ENCODE results near the gene PPIE. TPM values are rescaled to one million over a fixed set of nuclear protein-coding genes. Genes with fewer than 3 reads are reported as not detected.
A peak's percentile ranks its signal among the peaks of the same experiment; 100 is the strongest.

PPIE gene
- total and polyA plus RNA-seq, 4 experiments from 2014 or later: 67.7 to 162 (median 73.3) TPM

DNA sequence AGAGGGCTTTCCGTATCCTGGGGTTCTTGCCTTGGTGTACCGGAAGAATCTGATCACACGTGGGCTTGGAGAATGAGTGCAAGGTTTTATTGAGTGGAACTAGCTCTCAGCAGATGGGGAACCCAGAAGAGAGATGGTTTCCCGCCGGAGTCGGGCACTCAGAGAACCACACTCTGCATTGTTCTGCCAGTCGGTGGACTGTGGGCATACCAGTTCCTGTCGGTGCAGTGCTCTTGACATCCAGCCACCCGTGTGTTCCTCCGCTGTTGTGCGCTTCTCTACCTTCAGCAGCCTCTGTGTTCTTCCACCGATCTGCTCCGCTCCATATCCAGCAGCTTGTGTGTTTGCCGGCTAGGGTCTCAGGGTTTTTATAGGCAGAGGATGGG, 10.8 kb upstream of the PPIE start:
- peaks cover 36 to 50% of the 10 kb centered on the region in 2 donors for H3K27me3 Mint-ChIP-seq
- H3K4me1 Mint-ChIP-seq: peaks cover 0 to 2% (median 0%) of the 10 kb centered on the region in 4 donors
- Histone ChIP-seq H3K4me1 (ENCODE audit: insufficient read depth, low read length) (no peaks in the 10 kb centered on the region), H3K36me3 (ENCODE audit: insufficient read depth, low read length) (no peaks in the 10 kb centered on the region), H3K27ac (ENCODE audit: low read depth, low read length) (no peak overlapping the region), H3K9me3 (ENCODE audit: control insufficient read depth in 1 of 2, low read length in 2 of 2) (no peaks in the 10 kb centered on the region), H3K27me3 (ENCODE audit: insufficient read depth, low read length) (peaks cover 22% of the 10 kb centered on the region), H3K4me3 (ENCODE audit: low read length in 2 of 2) (no peak overlapping the region)
- no peaks in the 10 kb centered on the region for H3K9me3 Mint-ChIP-seq
- ChIA-PET POLR2A (ENCODE audit: partially characterized antibody) (interaction anchor here (0.9 kb wide), 1 partner anchor 11 kb away, joined by 3 read pairs; the partner anchor contains the start of gene PPIE), CTCF (ENCODE audit: partially characterized antibody) (interaction anchor here (0.7 kb wide), 1 partner anchor 121 kb away, joined by 3 read pairs; no protein-coding TSS in a partner anchor)
- intact Hi-C loops (cut with micrococcal nuclease): loop anchor here (10.0 kb wide), 1 partner anchor 623 kb away; no protein-coding TSS in a partner anchor
- no peak for DNase-seq
- peak overlapping the region in 1 of 7 donors; percentile 2 for H3K27ac Mint-ChIP-seq
- H3K4me3 Mint-ChIP-seq: peak overlapping the region in 2 of 8 donors; percentile 30 to 64
- no peaks in the 10 kb centered on the region for H3K36me3 Mint-ChIP-seq

DNA sequence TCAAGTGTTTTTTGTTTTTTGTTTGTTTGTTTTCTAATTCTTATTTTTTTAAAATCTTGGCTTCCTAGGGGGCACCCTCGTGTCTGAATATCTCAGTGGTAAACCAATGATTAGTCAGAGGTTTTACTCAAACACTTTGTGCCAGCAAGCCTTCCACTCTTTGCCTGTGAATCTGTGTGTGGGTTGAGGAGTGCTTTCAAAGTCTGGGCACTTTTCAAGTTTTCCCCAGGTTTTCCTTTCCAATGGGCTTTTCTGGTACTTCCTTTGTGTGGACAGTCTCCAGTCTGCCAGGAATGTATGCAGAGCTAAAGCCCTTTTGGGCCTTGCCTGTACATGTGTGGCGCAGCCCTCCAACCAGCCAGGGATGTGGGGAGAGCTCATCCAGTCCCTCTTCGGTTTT, 9.7 kb upstream of the PPIE start:
- H3K36me3 ChIP-seq (ENCODE audit: insufficient read depth, low read length): no peaks in the 10 kb centered on the region
- no peak overlapping the region for H3K27ac ChIP-seq (ENCODE audit: low read depth, low read length)
- no peak overlapping the region for H3K27ac Mint-ChIP-seq
- H3K4me1 ChIP-seq (ENCODE audit: insufficient read depth, low read length): no peaks in the 10 kb centered on the region
- intact Hi-C loops (cut with micrococcal nuclease): loop anchor here (10.0 kb wide), 1 partner anchor 624 kb away; no protein-coding TSS in a partner anchor
- DNase-seq: no peak
- ChIA-PET POLR2A (ENCODE audit: partially characterized antibody) (interaction anchor here (1.6 kb wide), 1 partner anchor 9 kb away, joined by 6 read pairs; the partner anchor contains the start of gene PPIE), CTCF (ENCODE audit: partially characterized antibody) (no interaction called here)
- H3K4me1 Mint-ChIP-seq: peaks cover 0 to 2% (median 0%) of the 10 kb centered on the region in 4 donors
- peak overlapping the region in 1 of 8 donors; percentile 26 for H3K4me3 Mint-ChIP-seq
- peaks cover 41 to 60% of the 10 kb centered on the region in 2 donors for H3K27me3 Mint-ChIP-seq
- H3K36me3 Mint-ChIP-seq: no peaks in the 10 kb centered on the region
- peaks cover 22% of the 10 kb centered on the region for H3K27me3 ChIP-seq (ENCODE audit: insufficient read depth, low read length)
- no peaks in the 10 kb centered on the region for H3K9me3 Mint-ChIP-seq
- H3K4me3 ChIP-seq (ENCODE audit: low read length in 2 of 2): no peak overlapping the region
- H3K9me3 ChIP-seq (ENCODE audit: control insufficient read depth in 1 of 2, low read length in 2 of 2): no peaks in the 10 kb centered on the region

DNA sequence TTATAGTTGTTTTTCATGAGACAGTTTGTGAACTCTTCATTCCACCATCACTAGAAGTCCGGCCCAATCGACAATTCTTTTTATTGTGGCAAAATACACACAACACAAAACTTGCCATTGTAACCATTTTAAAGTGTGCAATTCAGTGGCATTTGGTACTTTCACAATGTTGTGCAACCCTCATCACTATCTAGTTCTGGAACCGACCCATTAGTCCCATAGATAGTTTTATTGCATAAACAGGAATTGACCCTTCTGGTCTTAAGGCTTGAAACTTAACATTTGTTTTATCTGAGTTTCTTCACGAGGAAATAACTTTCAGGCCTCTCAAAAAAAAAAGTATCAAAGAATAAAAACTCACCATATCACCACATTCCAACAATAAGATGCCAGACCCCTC, 8.8 kb upstream of the PPIE start:
- no peak for DNase-seq
- Mint-ChIP-seq H3K27ac (no peak overlapping the region), H3K27me3 (peaks cover 37 to 58% of the 10 kb centered on the region in 2 donors), H3K9me3 (no peaks in the 10 kb centered on the region), H3K4me1 (peaks cover 0 to 2% (median 0%) of the 10 kb centered on the region in 4 donors), H3K36me3 (no peaks in the 10 kb centered on the region), H3K4me3 (no peak overlapping the region)
- H3K4me3 ChIP-seq (ENCODE audit: low read length in 2 of 2): no peak overlapping the region
- no peaks in the 10 kb centered on the region for H3K9me3 ChIP-seq (ENCODE audit: control insufficient read depth in 1 of 2, low read length in 2 of 2)
- intact Hi-C loops (cut with micrococcal nuclease): loop anchor here (10.0 kb wide), 1 partner anchor 625 kb away; no protein-coding TSS in a partner anchor
- CTCF ChIA-PET (ENCODE audit: partially characterized antibody): interaction anchor here (0.6 kb wide), 1 partner anchor 123 kb away, joined by 3 read pairs; no protein-coding TSS in a partner anchor
- H3K27me3 ChIP-seq (ENCODE audit: insufficient read depth, low read length): peaks cover 22% of the 10 kb centered on the region
- POLR2A ChIA-PET (ENCODE audit: partially characterized antibody): interaction anchor here (1.6 kb wide), 1 partner anchor 9 kb away, joined by 6 read pairs; the partner anchor contains the start of gene PPIE
- no peak overlapping the region for H3K27ac ChIP-seq (ENCODE audit: low read depth, low read length)
- no peaks in the 10 kb centered on the region for H3K36me3 ChIP-seq (ENCODE audit: insufficient read depth, low read length)
- no peaks in the 10 kb centered on the region for H3K4me1 ChIP-seq (ENCODE audit: insufficient read depth, low read length)

DNA sequence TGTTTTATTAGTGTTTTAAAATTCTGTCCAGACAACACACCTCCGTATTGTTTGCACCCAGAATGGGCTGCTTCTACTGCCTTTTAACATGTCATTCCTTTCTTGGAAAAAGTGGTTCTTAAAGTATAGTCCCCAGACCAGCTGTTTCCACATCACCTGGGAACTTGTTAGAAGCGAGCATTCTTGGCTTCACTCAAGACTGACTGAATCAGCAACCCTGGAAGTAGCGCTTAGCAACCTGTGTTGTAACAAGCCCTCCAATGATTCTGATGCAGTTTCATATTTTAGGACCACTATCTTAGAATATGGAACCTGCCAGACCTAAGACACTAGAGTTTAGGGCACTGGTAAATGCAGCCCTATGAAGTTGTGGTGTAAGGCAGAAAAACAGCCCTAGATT, 6.0 kb upstream of the PPIE start:
- Histone ChIP-seq H3K27ac (ENCODE audit: low read depth, low read length) (no peak overlapping the region), H3K36me3 (ENCODE audit: insufficient read depth, low read length) (no peaks in the 10 kb centered on the region), H3K27me3 (ENCODE audit: insufficient read depth, low read length) (peaks cover 15% of the 10 kb centered on the region), H3K4me1 (ENCODE audit: insufficient read depth, low read length) (no peaks in the 10 kb centered on the region), H3K4me3 (ENCODE audit: low read length in 2 of 2) (no peak overlapping the region), H3K9me3 (ENCODE audit: control insufficient read depth in 1 of 2, low read length in 2 of 2) (no peaks in the 10 kb centered on the region)
- Mint-ChIP-seq H3K36me3 (no peaks in the 10 kb centered on the region), H3K9me3 (no peaks in the 10 kb centered on the region), H3K27me3 (peaks cover 27 to 61% of the 10 kb centered on the region in 2 donors), H3K27ac (no peak overlapping the region), H3K4me3 (no peak overlapping the region), H3K4me1 (peaks cover 0 to 5% (median 2%) of the 10 kb centered on the region in 4 donors)
- DNase-seq: no peak
- intact Hi-C loops (cut with micrococcal nuclease): no loop called here
- ChIA-PET CTCF (ENCODE audit: partially characterized antibody) (no interaction called here), POLR2A (ENCODE audit: partially characterized antibody) (no interaction called here)

DNA sequence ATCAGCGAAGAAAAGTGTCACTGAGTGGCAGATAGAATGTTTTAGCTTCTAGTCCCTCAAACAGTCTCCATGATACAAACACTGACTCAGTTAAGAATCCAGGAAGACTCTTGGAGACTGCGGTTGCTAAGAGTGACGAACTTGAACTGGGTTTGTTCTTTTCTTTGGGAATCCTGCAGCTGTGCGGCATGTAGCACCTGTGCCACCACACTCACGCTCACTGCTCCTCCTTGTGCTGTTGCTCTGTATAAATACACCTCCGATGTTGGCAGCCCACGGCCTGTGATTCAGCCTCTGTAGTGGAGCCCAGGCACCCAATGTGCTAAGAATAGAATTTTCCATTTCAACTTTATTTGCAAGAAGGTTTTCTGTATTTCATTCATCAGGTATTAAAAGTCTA, 5.5 kb upstream of the PPIE start:
- Histone ChIP-seq H3K9me3 (ENCODE audit: control insufficient read depth in 1 of 2, low read length in 2 of 2) (no peaks in the 10 kb centered on the region), H3K4me3 (ENCODE audit: low read length in 2 of 2) (no peak overlapping the region), H3K27ac (ENCODE audit: low read depth, low read length) (no peak overlapping the region), H3K4me1 (ENCODE audit: insufficient read depth, low read length) (peaks cover 3% of the 10 kb centered on the region), H3K36me3 (ENCODE audit: insufficient read depth, low read length) (no peaks in the 10 kb centered on the region), H3K27me3 (ENCODE audit: insufficient read depth, low read length) (peaks cover 10% of the 10 kb centered on the region)
- Mint-ChIP-seq H3K27ac (no peak overlapping the region), H3K4me1 (peaks cover 0 to 8% (median 3%) of the 10 kb centered on the region in 4 donors), H3K4me3 (no peak overlapping the region), H3K9me3 (no peaks in the 10 kb centered on the region), H3K27me3 (peaks cover 23 to 57% of the 10 kb centered on the region in 2 donors), H3K36me3 (no peaks in the 10 kb centered on the region)
- DNase-seq: no peak
- CTCF ChIA-PET (ENCODE audit: partially characterized antibody): no interaction called here
- intact Hi-C loops (cut with micrococcal nuclease): no loop called here
- POLR2A ChIA-PET (ENCODE audit: partially characterized antibody): no interaction called here

DNA sequence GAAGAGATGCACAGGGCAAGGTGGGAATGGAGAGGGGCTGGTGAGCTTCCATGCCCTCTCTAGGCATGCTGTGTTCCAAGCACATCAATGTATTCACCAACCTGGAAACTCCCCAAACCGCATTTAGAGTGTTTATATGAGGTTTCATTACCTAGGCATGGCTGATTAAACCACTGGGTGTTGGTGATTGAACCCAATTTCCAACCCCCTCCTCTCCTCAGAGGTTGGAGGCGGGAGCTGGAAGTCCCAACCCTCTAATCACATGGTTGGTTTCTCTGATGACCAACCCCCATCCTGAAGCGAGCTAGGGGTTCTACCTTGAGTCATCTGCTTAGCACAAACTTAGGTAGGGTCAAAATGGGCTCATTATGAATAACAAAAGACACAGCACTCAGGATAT, 3.0 kb upstream of the PPIE start:
- ChIA-PET CTCF (ENCODE audit: partially characterized antibody) (interaction anchor here (1.0 to 1.5 kb wide), 3 partner anchors 16 to 63 kb away, joined by 3 to 4 read pairs (median 3); no protein-coding TSS in a partner anchor), POLR2A (ENCODE audit: partially characterized antibody) (no interaction called here)
- no peak for DNase-seq
- Mint-ChIP-seq H3K4me3 (no peak overlapping the region), H3K36me3 (peaks cover 13 to 17% of the 10 kb centered on the region in 2 donors), H3K27me3 (peaks cover 13 to 39% of the 10 kb centered on the region in 2 donors), H3K27ac (no peak overlapping the region), H3K4me1 (peaks cover 18 to 33% (median 23%) of the 10 kb centered on the region in 4 donors), H3K9me3 (no peaks in the 10 kb centered on the region)
- peaks cover 22% of the 10 kb centered on the region for H3K4me1 ChIP-seq (ENCODE audit: insufficient read depth, low read length)
- intact Hi-C loops (cut with micrococcal nuclease): loop anchor here (5.0 kb wide), 1 partner anchor 43 kb away; the partner anchor contains the start of gene HPCAL4
- no peak overlapping the region for H3K4me3 ChIP-seq (ENCODE audit: low read length in 2 of 2)
- H3K9me3 ChIP-seq (ENCODE audit: control insufficient read depth in 1 of 2, low read length in 2 of 2): no peaks in the 10 kb centered on the region
- H3K27ac ChIP-seq (ENCODE audit: low read depth, low read length): no peak overlapping the region
- peaks cover 5% of the 10 kb centered on the region for H3K36me3 ChIP-seq (ENCODE audit: insufficient read depth, low read length)
- H3K27me3 ChIP-seq (ENCODE audit: insufficient read depth, low read length): no peaks in the 10 kb centered on the region

DNA sequence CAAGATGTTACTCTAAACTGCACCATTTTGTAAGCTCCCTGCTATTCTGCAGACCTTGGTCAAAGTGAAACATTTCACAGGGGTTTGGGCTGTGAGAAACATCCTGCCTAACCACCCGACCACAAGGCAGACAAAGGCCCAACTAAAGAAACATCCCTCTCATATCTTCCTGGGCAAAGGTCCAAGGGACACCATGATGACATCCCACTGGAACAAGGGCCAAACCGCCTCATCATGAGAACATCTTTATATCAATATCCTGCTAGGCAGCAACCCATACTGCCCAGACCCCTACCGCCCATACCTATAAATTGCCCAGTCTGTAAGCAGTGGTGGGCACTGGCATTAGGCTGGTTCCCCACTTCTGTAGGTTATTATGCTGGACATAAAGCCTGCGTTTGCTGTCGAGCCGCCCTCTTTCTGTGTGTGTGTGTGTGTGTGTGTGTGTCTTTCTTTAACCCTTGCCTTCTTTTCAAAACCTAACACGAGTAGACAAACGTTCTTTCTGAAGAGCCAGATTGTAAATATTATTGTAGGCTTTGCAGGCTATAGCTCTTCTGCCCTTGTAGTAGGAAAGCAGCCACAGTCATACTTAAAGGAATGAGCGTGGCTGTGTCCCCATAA, 1.0 kb upstream of the PPIE start:
- H3K27ac ChIP-seq (ENCODE audit: low read depth, low read length): no peak overlapping the region
- ChIA-PET POLR2A (ENCODE audit: partially characterized antibody) (interaction anchor here (1.2 to 5.0 kb wide), 11 partner anchors 9 to 161 kb away, joined by 3 to 40 read pairs (median 6); partner anchors contain the start of genes HPCAL4, NT5C1A and PABPC4), CTCF (ENCODE audit: partially characterized antibody) (interaction anchor here (0.6 to 2.4 kb wide), 7 partner anchors 13 to 619 kb away, joined by 3 to 25 read pairs (median 3); partner anchors contain the start of gene HPCAL4)
- peaks cover 11 to 31% of the 10 kb centered on the region in 2 donors for H3K27me3 Mint-ChIP-seq
- no peak for DNase-seq
- H3K36me3 Mint-ChIP-seq: peaks cover 23 to 32% of the 10 kb centered on the region in 2 donors
- H3K9me3 ChIP-seq (ENCODE audit: control insufficient read depth in 1 of 2, low read length in 2 of 2): no peaks in the 10 kb centered on the region
- peaks cover 20% of the 10 kb centered on the region for H3K36me3 ChIP-seq (ENCODE audit: insufficient read depth, low read length)
- H3K9me3 Mint-ChIP-seq: no peaks in the 10 kb centered on the region
- H3K4me1 Mint-ChIP-seq: peaks cover 20 to 41% (median 29%) of the 10 kb centered on the region in 4 donors
- H3K4me3 ChIP-seq (ENCODE audit: low read length in 2 of 2): no peak overlapping the region
- peak overlapping the region in 2 of 7 donors; percentile 62 to 98 for H3K27ac Mint-ChIP-seq
- intact Hi-C loops (cut with micrococcal nuclease): loop anchor here (2.0 to 5.0 kb wide), 2 partner anchors 45 to 61 kb away; partner anchors contain the start of gene HPCAL4
- peaks cover 22% of the 10 kb centered on the region for H3K4me1 ChIP-seq (ENCODE audit: insufficient read depth, low read length)
- no peaks in the 10 kb centered on the region for H3K27me3 ChIP-seq (ENCODE audit: insufficient read depth, low read length)
- peak overlapping the region in 7 of 8 donors; percentile 0 to 98 (median 62) for H3K4me3 Mint-ChIP-seq

Measured in CD4-positive, alpha-beta memory T cell (primary cell).